Measurements from ENCODE around the gene CRYAA.
"Not testable (repeated sequence)": the region's sequence is repeated elsewhere in the genome, so short reads cannot be mapped to it uniquely, and the experiment has no call there.

The CRYAA gene

DNA sequence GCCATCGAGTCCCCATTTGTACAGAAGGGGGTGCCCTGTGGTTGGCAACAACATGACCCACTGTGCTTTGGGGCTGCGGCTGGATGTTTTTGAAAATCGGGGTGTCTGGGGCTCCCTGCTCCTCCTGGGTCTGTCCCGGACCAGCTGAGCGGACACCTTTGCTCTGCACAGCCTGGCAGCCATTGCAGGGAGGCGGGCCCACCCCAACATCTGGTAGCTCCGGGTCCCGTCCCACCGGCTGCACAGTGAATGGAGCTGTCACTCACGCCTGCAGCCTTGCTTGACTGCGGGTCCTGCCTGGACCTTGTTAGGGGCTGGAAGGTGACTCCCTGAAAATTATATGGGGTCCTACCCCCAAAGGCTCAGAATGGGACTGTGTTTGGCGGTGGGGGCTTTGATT lies 5.1 kb downstream of the CRYAA start:
- not testable (repeated sequence) for DNase-seq (ENCODE audit: low read depth, low spot score); H3K4me3 ChIP-seq (ENCODE audit: low read length)

DNA sequence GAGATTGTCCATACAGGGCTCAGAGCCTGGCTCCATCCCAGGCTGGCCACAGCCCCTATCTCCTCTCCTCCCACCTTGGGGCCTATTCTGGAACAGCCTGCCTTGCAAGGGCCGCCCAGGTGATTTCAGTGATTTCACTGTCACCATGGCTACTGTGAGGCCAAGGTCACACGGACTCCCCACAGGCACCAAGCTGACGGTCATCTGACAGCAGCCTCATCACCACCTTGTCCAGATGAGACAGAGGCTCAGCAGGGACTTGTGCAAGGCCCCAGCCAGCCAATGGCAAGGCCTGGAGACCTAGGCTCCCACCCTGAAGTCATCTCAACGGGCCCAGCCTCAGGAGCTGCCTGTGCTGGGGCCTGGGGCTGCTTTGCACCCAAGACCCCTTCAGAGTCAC lies 6.2 kb downstream of the CRYAA start:
- H3K4me3 ChIP-seq (ENCODE audit: low read length); DNase-seq (ENCODE audit: low read depth, low spot score): not testable (repeated sequence)

DNA sequence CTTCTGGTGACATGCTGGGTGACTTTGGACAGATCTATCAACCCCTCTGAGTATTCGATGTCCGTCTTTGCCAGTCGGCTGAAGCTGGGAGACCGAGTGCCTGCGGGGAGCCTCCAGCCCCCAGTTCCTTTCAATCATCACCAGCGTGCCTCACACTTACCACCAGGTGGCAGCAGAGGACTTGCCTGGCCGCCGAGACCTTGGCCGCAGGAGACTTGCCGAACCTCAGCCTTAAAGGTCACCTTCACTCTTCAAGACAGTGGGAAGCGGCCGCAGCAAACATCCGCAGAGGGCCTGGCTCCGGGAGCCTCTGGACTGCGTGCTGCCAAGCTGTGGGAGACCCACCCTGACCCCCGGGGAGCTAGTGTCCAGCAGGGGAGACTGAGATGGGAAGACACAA lies 7.8 kb downstream of the CRYAA start:
- H3K4me3 ChIP-seq (ENCODE audit: low read length); DNase-seq (ENCODE audit: low read depth, low spot score): not testable (repeated sequence)

- not testable (repeated sequence) for H3K4me3 ChIP-seq (ENCODE audit: low read length)
These were observed 8.5 kb downstream of the CRYAA start for GRCh38 chr21:43177043-43177906.

DNA sequence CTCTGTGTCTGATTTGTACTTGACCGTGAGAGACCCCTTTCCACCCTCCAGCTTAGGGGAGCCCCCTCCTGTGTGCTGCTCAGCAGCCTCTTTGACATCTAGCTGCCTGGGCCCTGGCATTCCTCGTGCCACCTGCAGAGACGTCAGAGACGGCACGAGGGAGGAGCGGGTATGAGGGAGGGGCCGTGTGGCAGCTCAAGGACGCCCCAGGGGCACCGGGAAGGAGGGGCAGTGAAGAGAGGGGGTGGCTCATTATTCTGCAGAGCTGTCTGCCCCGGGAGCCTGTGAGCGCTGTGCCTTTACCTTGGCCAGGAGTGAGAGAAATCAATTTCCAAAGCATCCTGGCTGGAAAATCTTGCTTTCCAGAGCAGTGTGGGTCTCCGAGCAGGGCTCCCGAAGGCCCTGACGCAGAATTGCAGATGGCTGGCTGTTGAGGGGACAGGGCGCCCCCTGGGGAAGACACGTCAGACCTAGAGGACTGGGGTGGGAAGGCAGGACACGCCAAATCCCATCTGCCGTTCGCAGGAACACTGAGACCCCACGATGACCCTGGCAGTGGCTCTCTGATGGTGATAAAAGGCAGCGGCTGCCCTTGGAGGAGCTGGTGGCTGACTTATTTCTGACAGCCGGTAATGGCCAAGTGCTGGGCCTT lies 9.5 kb downstream of the CRYAA start:
- H3K4me3 ChIP-seq (ENCODE audit: low read length); DNase-seq (ENCODE audit: low read depth, low spot score): not testable (repeated sequence)

More at GRCh38 chr21:43177043-43177906, 8.5 kb downstream of the CRYAA start:
- DNase-seq (ENCODE audit: low read depth, low spot score) = not testable (repeated sequence)

- not testable (repeated sequence) for H3K4me3 ChIP-seq (ENCODE audit: low read length)
These were observed 12.2 kb downstream of the CRYAA start for GRCh38 chr21:43181033-43181432.

DNA sequence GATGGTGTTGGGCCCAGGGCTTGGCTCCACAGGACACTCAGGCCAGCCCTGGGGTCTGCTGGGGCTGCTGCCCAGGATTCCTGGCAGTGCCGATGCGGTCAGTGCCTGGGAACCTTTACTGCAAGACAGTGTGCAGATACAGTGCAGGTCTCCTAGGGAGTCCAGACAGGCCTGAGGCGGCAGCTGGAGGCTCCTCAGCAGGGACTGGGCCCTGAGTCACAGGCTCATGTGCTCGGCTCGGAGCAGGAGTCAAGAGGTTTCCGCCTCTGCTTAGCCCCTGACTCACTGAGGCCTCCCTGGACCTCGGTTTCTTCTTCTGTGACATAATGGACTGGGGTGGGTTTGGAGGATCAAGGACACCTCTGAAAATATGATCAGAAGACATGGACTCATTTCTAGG lies 18.5 kb downstream of the CRYAA start:
- not testable (repeated sequence) for DNase-seq (ENCODE audit: low read depth, low spot score); H3K4me3 ChIP-seq (ENCODE audit: low read length)

More at GRCh38 chr21:43181033-43181432, 12.2 kb downstream of the CRYAA start:
- DNase-seq (ENCODE audit: low read depth, low spot score) = not testable (repeated sequence)

DNA sequence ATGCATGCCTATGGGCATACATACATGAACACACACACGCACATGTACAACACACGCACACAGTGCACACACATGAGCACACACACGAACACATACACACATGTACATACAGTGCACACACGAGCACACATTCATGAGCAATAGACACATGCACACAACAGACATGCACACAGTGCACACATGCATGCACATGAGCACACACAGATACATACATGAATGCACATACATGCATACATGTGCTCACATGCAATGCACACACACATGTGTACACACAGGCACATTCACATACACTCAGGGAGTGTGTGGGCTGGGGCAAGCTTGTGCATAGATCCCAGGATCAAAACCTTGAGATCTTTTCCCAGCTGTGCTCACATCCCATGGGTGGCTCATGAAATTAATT lies 18.9 kb downstream of the CRYAA start:
- DNase-seq (ENCODE audit: low read depth, low spot score) = no peak
- no peak overlapping the region for H3K4me3 ChIP-seq (ENCODE audit: low read length)

DNA sequence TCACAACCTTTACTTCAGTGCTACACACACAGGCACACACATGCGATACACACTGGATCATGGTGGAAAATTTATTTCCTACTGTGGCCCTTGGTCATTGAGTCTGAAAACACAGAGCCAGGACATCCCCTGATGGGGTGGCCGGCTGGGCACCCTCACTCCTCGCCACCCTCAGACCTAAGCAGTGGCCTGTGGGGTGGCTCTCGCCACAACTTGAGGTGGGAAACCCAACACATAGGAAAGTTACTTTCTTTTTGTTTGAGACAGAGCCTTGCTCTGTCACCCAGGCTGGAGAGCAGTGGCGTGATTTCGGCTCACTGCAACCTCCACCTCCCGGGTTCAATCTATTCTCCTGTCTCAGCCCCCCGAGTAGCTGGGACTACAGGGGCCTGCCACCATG lies 19.4 kb downstream of the CRYAA start:
- no peak overlapping the region for H3K4me3 ChIP-seq (ENCODE audit: low read length)
- DNase-seq (ENCODE audit: low read depth, low spot score) = no peak

DNA sequence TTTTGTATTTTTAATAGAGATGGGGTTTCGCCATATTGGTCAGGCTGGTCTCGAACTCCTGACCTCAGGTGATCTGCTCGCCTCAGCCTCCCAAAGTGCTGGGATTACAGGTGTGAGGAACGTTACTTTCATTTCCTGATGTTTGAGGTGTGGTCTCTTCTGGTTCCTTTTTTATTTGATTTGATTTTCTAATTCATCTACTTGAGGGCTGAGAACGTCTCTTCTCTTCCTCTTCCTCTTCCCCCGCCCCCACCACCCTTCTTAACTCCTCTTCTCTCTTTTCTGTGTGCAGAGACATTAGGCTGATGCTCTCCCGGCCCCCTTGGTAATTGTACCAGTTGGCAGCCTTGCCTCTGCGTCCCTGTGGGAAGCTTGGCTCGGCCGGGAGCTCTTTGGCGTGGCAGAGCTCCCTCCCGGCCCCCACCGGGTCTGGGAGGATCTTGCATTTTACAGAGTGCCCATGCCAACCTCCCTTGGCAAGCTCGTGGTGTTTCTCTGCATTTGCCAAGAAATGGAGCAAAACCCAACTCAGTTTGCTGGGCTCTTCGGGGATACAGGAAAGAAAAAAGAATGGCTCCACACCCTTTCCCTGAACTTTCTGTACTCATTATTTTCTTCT lies 19.9 kb downstream of the CRYAA start:
- no peak overlapping the region for H3K4me3 ChIP-seq (ENCODE audit: low read length)
- no peak for DNase-seq (ENCODE audit: low read depth, low spot score)

DNA sequence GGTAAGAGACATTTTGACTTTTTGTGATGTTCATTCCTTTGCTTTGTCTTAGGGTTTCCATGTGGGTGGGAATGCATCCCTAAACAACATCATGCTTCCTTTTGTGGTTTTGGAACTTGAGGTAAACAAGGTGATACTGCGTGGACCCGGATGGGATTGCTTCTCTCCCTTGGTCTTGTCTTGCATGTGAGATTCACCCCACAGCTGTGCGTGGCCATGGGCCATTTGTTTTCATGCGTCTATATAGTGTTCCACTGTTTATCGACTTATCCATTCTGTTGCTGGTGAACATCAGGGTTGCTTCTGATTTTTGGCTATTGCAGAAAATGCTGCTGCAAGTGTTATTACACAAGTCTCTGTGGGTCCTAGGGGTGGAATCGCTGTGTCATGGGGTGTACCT lies 21.1 kb downstream of the CRYAA start:
- no peak overlapping the region for H3K4me3 ChIP-seq (ENCODE audit: low read length)
- DNase-seq (ENCODE audit: low read depth, low spot score) = no peak

DNA sequence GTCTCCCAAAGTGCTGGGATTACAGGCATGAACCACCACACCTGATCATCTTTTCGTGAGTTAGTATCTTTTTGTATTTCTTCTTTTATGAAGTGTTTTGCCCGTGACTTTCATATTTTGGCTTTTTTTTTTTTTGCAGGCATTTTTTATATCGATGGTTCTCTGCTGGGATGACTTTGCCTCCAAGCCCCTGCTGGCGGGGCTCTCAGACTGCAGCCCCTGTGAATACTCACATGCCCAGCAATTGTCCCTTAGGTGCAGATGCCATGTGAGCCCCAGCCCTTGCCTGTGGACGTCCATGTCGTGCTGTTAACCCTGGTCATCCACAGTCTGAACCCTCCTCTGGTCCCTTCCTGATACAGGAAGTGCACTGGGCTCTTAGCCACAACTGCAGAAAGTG lies 21.7 kb downstream of the CRYAA start:
- DNase-seq (ENCODE audit: low read depth, low spot score) = no peak
- H3K4me3 ChIP-seq (ENCODE audit: low read length) = no peak overlapping the region

DNA sequence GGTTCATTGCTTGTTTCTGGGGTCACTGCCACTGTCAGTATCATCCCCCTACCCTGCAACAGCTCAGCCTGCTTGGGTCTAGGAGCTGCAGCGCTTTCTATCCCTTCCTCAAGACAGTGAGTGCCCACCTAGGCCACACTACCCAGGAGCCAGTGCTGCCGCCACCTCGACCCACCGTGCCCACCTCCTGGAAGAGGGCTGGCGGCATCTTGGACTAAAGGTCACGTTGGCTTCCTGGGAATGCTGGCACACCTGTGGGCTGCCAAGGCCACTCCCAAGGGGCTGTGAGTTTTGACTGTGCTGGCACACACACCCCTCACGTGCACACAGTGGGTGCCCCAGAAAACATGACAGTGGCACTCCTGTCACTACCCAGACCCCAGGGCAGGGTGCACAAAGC lies 22.1 kb downstream of the CRYAA start:
- H3K4me3 ChIP-seq (ENCODE audit: low read length) = no peak overlapping the region
- DNase-seq (ENCODE audit: low read depth, low spot score) = no peak

GRCh38 chr21:43191521-43191920 lies 22.7 kb downstream of the CRYAA start:
- no peak overlapping the region for H3K4me3 ChIP-seq (ENCODE audit: low read length)
- DNase-seq (ENCODE audit: low read depth, low spot score) = no peak

GRCh38 chr21:43191971-43192370 lies 23.2 kb downstream of the CRYAA start:
- H3K4me3 ChIP-seq (ENCODE audit: low read length) = no peak overlapping the region
- no peak for DNase-seq (ENCODE audit: low read depth, low spot score)

DNA sequence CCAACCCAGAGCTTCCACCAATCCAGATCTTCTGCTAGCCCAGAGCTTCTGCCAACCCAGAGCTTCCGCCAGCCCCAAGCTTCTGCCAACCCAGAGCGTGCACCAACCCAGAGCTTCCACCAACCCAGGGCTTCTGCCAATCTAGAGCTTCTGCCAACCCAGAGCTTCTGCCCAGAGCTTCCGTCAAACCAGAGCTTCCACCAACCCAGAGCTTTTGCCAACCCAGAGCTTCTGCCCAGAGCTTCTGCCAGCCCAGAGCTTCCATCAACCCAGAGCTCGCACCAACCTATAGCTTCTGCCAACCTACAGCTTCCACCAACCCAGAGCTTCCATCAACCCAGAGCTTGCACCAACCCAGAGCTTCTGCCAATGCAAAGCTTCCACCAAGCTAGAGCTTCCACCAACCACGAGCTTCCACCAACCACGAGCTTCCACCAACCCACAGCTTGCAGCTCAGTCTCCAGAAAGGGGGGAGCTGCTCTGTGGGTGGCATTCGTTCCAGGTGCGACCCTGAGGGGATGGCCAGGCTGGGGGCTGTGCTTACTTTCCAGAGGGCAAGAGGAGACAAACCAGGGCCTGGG lies 23.8 kb downstream of the CRYAA start:
- DNase-seq (ENCODE audit: low read depth, low spot score) = peak; percentile 15
- no peak overlapping the region for H3K4me3 ChIP-seq (ENCODE audit: low read length)

DNA sequence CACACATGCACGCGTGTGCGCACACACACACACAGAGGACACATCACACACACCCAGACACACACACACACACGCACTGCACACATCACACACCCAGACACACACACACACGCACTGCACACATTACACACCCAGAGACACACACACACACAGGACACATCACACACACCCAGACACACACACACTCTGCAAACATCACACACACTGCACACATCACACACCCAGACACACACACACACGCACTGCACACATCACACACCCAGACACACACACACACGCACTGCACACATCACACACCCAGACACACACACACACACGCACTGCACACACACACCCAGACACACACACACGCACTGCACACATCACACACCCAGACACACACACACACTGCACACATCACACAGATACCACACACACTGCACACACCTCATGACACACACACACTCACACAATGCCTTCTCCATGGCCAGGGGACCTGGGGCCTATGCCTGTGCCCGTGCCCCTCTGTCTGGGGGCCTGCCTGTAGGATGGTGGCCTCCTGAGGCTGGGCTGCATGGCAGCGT lies 24.4 kb downstream of the CRYAA start:
- DNase-seq (ENCODE audit: low read depth, low spot score) = no peak

DNA sequence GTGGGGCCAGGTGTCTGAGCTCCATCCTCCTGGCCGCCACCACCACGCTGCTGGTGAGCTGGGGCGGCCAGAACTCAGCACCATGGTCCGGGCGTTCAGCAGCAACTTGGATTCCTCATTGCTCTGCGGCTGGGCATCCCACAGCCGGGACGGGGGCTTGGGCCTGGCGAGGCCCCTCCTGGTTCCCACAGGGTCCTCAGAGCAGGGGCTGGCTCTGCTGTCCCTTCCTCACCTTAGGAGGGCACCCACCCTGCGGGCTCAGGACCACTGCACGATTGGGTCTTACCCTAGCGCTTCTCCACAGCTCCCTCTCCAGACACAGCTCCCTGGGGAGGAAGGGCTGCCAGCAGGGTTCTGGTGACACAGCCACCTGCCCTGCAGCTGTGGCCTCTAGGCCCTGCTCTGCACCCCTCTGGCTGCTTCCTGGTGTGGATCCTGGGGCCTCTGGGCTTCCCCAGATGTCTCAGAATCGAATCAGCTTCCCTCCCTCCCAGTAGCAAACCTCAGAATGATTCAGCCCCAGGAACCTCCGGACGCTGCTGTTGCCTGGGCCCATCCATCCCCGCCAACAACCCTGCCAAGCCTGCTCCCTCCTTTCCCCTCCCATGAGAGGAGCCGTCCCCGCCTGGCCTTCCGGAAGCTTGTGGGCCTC lies 25.0 kb downstream of the CRYAA start:
- no peak overlapping the region for H3K4me3 ChIP-seq (ENCODE audit: low read length)
- DNase-seq (ENCODE audit: low read depth, low spot score) = no peak

More for the DNA sequence above, 24.4 kb downstream of the CRYAA start:
- H3K4me3 ChIP-seq (ENCODE audit: low read length) = no peak overlapping the region
